GM21423 (cell line): ENCODE measurements around the gene PDE6B.
"Not testable (repeated sequence)": the region's sequence is repeated elsewhere in the genome, so short reads cannot be mapped to it uniquely, and the experiment has no call there.

Source experiments
- ATAC-seq: cut with Tn5 transposase; IDR thresholded peaks from one replicate; pipeline ENCODE4 v1.9.1; 2021; ENCODE audit warnings: mild to moderate bottlenecking, moderate library complexity; ENCODE audit not compliant: unreplicated experiment

PDE6B gene

DNA sequence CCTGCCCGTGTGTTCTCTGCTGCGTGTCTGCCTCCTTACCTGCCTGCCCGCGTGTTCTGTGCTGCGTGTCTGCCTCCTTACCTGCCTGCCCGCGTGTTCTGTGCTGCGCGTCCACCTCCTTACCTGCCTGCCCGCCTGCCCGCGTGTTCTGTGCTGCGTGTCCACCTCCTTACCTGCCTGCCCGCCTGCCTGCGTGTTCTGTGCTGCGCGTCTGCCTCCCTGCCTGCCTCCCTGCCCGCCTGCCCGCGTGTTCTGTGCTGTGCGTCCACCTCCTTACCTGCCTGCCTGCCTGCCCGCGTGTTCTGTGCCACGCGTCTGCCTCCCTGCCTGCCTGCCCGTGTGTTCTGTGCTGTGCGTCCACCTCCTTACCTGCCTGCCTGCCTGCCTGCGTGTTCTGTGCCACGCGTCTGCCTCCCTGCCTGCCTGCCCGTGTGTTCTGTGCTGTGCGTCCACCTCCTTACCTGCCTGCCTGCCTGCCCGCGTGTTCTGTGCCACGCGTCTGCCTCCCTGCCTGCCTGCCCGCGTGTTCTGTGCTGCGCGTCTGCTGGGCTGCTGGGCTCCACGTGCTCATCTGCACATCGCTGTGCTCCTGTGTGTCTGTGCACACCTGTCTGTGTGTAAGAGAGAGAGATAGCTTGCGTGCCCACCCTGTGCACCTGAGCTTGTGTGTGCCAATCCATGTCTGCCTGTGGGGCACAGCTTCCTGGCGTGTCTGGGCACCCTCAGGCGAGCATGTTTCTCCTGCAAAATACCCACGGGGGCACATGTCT is 9.9 kb downstream of the PDE6B start:
- not testable (repeated sequence) for ATAC-seq

DNA sequence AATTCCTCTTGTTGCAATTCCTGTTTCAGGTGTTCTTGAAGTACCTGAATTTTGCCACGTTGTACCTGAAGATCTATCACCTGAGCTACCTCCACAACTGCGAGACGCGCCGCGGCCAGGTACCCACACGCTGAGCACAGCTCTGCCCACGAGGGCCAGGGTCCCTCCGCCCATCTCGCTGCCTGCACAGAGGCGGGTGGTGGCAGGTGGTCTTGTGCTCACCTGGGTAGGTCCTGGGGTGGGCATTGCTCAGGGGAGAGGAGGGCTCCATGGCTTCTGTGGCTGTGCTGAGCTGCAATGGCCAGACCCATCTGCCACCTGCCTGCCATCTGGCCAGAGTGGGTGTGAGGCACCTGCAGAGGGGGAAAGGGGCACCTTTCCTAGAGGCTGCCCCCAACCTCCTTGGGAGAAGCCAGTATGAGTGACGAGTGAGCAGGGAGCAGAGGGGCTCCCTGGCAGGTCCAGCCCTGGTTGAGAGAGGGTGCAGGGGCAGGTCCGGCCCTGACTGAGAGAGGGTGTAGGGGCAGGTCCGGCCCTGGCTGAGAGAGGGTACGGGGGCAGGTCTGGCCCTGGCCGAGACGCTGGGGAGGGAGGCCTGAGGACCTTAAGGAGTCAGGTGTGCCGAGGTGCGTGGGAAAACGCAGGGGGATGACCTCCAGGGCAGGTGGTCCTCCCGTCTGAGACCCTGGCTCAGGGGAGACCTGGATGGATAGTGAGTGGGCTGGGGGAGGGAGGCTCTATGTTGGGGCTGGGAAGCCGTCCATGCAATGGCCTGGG is 10.7 kb downstream of the PDE6B start:
- no peak for ATAC-seq

DNA sequence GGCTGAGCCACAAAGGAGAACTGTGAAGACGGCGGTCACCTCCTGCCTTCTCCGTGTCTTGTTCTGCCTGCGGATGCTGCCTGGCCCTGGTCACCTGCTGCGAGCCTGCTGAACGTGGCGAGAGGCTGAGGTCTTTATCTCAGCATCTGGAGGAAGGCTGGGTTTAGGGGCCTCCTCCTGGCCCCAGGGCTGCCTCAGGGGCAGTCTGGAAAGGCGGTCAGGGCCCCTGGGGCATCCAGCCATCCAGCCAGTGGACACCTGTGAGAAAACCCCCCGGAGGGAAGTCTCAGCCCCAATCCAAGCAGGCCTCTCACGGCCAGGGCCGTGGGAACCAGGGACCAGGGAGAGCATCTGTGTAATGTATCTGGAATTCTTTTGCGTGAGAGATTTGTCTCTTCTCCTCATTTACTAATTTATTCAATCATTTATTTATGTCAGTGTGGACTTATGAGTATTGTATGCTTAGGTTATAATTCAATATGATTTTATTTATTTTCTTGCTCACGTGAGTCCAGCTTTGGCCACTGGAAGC is 11.3 kb downstream of the PDE6B start:
- no peak for ATAC-seq

DNA sequence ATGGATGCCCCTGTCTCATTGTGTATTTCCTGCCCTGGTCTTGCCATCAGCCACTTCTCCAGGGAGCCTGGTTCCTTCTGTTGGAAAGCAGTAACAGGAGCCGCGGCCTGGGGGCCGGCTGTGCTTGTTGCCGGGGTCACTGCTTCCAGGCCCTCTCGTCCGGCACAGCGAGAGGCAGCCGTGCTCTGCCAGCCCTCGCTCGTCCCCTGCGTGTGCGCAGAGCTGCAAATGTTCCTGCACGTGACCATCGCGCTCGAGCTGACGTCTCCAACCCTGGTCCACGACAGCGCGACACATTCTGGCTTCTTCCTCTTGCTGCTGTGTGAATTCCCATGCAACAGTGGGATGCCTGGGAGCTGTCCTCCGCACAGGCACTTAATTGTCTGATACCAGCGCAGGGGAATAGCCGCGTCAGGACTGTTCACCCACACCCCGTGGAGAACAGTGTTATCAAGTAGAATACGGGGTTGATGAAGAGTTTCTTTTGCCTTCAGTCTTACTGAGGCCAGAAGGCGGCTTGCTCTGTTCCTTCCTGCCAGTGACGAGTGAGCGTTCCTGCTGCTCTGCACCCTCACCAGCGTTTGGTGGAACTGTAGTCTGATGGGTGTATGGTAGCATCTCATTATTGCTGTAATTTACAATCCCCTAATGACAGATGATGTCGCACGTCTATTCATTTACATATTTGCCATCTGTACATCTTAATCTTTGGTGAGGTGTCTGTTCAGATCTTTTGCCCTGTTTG is 12.3 kb downstream of the PDE6B start:
- ATAC-seq = no peak

DNA sequence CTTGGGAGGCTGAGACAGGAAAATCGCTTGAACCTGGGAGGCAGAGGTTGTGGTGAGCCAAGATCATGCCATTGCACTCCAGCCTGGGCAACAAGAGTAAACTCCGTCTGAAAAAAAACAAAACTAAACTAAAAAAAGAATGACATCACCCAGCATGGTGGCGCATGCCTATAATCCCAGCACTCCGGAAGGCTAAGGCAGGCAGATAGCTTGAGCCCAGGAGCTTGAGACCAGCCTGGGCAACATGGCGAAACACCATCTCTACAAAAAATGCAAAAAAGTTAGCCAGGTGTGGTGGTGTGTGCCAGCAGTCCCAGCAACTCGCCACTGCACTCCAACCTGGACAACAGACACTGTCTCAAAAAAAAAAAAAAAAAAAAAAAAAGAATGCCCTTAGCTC is 17.0 kb downstream of the PDE6B start:
- ATAC-seq = not testable (repeated sequence)

DNA sequence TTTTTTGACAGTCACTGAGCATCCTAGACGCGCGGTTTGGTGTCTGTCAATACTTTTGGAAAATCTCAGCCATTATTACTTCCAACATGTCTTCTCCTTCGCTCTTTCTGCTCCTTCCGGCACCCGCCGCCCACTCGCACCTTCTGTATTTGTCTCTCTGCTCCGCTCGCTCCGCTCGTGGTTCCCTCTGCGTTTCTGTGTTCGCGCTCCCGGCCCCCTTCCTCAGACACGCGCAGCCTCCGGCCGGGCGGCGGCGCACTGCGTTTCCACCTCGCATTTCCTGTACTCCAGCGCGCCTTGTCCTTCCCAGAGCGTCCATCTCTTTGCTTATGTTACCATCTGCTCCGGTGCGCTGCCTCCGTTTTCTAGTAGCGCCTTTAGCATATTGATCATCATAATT is 21.1 kb downstream of the PDE6B start:
- no peak for ATAC-seq

DNA sequence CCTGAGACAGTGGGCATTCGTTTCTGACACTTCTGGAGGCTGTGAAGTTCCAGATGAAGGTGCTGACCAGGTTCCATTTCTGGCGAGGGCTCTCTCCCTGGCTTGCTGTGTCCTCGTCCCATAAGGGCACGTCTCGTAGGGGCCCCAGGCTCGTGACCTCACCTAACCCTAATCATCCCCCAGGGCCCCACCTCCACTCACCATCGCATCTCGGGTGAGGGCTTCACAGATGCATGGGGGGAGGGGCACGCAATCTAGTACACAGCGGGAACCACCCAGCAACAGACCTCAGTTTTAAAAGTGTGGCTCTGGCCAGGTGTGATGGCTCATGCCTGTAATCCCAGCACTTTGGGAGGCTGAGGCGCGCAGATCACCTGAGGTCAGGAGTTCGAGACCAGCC is 22.1 kb downstream of the PDE6B start:
- ATAC-seq = no peak

DNA sequence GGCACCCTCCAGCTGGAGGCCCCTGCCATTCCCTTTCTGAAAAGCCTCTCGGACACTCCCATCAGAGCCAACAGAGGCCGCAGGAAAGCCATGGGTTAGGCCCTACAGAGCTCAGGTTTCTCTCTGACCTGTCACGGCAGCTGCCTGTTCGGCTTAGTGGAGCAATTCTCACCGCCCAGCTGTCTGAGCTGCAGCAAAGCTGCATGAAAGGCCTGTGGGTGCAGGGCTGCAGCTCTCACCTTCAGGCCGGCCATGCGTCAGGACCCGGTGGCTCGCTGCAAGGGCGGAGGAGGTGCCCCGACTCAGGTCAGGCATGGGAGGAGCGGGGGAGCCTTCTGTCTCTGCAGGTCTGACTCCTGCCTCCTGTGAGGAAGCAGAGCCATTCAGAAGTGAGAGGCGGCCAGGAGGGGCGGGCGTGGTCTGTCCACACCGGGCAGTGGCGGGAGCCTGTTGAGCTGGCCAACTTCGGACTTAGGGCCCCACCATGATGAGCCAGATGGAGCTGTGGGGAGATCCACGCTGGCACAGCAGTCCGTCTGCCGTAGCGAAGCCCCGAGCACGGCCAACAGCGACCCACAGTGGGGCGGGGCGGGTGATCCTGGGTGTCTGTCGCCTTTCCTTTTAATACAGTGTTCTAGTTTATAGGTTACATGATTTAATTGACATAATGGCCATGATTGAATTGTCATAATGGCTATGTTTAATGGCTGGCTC is 23.4 kb downstream of the PDE6B start:
- no peak for ATAC-seq

DNA sequence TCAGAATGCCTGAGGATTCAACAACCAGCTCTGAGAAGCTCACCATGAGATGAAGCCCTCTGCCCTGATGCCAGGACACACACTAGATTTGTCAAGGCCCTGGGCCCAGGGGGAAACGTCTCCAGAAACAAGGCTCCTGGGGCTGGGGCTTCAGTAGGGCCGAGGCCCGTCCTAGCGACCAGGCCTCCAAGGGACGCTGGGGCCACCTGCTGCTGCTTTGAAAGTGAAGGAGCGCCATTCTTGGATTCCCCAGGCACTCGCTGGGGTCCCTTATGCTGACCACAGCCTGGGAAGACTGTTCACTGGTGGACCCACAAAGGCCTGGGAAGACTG is 23.9 kb downstream of the PDE6B start:
- ATAC-seq = no peak

DNA sequence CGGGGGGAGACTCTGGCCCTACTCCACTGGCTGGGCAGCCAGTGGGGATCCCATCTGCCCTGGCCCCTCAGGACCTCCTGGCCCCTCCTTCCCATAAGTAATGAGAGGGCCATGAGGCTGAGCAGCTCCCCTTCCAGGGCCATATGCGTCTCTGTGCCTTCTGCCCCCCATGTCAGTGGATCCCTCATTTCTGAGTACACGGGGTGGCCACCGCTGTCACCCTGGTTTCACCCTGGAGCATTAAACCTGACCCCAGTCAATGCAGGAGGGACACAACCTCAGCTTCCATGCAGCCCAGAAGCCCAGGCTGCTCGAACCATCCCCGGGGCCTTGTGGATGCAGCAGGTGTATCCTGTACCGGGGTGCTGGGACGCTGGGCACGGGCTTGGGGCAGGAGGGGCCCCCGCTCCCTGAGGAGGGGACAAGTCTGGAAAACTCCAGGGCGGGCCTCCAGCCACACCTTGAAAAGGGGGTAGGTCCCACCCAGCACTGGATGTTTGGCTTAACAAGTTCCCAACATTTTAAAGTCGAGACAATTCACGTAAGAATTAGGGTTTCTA is 24.5 kb downstream of the PDE6B start:
- ATAC-seq = no peak

DNA sequence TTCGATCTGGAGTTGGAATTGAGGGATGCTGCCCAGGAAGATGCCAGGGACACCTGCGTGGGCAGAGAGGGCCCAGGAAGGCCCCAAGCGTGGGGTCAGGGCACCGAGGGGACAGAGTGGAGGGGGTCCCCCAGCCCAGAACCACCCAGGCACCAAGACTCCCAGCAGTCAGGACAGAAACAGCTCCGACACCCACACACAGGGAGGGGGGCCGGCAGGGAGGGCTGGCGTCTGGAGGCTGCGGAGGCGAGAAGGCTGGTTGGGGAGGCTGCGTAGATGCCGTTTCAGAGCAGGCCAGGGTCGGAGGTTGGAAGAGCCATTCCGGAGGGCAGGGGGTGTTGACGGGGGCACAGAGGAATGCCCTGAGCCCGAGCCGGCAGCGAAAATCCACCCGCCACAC is 25.1 kb downstream of the PDE6B start:
- ATAC-seq = no peak

DNA sequence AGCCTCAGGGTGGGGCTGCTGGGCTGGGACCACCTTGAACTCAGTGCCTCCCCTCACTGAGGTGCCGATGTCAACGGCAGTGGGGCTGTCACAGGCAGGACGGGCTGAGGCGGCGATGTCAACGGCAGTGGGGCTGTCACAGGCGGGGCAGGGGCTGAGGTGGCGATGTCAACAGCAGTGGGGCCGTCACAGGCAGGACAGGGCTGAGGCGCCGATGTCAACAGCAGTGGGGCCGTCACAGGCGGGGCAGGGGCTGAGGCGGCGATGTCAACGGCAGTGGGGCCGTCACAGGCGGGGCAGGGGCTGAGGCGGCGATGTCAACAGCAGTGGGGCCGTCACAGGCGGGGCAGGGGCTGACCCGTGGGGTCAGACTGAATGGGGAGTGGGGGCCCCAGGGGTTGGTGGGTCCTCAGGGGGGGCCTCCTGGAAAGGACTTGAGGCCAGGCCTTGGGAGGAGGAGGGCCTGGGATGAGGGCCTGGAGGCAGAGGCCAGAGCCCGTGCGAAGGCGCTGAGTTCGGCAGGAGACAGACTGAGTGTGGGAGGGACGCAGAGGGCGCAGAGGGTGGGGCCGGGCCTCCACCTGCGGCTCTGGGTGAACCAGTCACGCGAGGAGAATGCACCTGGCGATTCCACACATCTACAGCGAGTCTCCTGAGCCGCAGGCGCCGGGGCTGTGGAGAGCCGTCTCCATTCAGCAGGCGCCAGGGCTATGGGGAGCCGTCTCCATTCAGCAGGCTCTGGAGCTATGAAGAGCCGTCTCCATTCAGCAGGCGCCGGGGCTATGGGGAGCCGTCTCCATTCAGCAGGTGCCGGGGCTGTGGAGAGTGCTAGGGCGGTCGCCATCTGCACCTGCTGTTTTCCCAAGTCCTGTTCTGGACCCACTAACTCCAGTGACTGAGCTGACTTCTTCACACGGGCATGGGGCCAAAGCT is 25.8 kb downstream of the PDE6B start:
- ATAC-seq = no peak

DNA sequence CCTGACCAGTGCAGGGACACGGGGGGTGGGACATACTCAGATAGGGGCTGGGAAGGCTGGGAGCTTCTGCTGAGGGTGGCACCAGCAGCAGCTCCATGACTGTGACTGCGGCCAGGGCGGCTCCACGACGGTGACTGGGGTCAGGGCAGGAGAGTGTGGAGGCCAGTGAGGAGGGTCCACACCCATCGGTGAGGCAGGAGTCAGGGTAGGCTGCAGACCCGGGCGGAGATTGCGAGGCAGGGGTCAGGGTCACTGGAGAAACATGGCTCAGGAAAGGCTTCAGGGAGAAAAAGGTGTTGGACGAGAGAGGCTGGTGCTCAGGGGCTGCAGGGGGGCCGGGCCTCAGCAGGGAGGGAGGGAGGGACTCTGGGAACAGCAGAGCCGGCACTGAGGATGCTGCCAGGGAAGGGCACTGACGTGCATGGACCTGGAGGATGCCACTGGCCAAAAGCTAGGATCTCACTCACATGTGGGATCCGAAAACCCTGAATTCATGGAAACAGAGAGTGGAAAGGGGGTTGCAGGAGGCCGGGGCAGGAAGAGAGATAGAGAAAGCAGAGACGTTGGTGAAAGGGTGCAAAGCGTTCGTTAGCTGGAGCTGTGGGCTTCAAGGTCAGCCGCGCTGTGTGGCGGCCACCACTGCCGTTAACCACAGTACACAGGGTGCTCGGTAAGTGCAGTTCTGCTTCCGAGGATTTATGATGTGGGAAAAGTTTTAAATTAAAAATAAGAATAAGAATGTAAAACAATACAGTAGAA is 26.7 kb downstream of the PDE6B start:
- no peak for ATAC-seq

DNA sequence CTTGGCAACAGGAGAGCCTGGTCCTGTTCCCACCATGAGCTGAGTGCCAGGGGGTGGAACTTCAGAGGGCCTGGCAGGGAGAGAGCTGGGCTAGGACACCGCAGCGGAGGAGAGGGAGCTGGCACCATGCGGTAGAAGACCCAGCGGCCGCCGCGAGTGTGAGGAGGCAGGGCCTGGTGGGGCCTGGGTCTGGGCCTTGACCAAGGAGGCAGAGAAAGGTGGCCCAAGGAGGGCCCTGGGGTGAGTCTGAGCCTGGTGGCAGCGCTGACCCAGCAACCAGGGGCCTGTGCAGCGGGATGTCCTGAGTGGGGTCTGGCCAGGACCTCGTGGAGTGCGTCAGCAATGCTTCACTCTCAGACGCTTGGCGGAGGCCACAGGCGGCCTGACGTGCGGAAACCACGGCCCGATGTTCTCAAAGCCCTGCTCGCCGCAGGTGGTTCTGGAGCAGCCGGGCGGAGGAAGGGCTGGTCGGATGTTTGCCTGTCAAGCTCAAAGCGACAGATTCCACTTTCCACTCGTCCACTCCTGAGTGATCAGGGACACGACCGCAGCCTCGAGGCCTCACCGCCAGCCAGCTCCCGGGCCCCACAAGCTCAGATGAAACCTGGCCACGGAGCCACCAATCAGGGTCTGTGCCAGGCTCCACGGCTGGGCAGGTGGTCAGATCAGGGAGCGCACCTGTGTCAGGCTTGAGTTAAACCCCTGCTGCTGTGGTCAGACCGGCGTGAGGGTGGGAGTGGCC is 27.9 kb downstream of the PDE6B start:
- ATAC-seq = no peak

DNA sequence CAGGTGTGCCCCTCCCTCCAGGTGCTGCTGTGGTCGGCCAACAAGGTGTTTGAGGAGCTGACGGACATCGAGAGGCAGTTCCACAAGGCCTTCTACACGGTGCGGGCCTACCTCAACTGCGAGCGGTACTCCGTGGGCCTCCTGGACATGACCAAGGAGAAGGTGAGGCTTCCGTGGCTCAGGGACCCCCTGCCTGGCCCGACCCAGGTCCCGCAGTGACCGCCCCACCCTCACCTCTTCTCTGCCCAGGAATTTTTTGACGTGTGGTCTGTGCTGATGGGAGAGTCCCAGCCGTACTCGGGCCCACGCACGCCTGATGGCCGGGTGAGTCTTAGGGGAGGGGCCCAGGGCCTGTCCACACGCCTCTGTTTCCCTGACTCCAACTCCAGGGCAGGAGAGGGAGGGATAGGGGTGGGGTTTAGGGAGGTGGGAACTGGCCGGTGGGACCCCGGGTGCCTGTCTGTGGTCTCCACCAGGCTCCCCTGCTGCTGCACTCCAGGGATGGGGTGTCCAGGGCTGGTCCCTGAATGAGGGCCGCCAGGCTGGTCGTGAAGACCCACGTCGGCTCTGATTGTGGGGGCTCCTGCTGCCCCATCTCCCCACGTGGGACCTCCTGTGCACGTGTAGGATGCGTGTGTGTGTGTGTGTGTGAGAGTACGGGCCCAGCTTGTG is 28.6 kb downstream of the PDE6B start:
- no peak for ATAC-seq

DNA sequence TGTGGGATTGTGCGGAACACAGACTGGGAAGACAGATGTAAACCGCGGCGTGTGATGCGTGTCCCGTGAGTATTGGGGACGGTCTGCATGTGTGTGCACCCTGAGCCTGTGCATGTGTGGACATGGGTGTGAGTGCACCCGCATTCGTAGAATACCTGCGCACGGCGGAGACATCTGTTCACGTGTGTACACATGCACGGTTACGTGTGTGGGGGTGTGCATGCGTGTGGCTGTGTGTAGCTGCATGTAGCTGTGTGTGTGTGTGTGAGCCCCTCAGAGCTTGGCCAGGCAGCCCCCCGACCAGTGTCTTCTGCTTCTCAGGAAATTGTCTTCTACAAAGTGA is 29.1 kb downstream of the PDE6B start:
- no peak for ATAC-seq

DNA sequence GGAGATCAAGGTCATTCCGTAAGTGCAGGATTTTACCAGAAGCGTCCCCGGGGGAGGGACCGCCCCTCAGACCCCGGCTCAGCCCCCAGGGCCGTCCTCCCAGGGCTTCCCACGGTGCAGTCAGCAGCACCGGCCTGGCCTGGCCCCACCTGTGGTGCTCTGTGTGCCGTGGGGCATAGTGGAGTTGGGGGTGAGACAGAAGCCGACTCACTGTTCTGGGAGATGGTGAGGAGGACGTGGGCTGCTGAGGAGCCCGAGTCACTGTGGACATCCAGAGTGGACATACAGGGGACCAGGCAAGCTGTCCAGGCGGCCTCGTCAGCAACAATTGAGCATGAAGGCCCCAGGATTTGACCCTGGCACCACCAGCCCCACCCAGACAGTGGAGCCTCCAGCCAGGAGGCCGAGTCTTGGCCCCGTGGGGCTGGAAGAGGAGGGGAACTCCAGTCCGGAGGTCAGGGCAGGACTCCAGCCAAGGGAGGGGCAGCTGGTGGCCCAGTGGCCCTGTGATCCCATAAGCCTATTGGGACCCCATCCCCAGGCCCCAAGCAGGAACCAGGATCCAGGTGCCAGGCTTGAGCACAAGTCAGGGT is 29.6 kb downstream of the PDE6B start:
- no peak for ATAC-seq
